Measurements from ENCODE around the gene EML6.

GRCh38 chr2:54952978-54953456 lies 229.6 kb downstream of the EML6 start:
- no peak for TF ChIP-seq POLR2A (IDR thresholded peaks at IDR 0.05; ENCODE audit: extremely low read depth, insufficient read length)
- no peak for TF ChIP-seq CTCF (IDR thresholded peaks at IDR 0.05; ENCODE audit: low read depth, low read length)
- TF ChIP-seq MAX (IDR thresholded peaks at IDR 0.05; ENCODE audit: low read depth, low read length), result no peak
